SU-DHL-6 (cell line): ENCODE results near the gene RNASE9.

Source experiments
- EZH2phosphoT487 ChIP-seq: fragments of 200-600 bp; sonication (generic), shearing (Covaris generic); conservative IDR thresholded peaks from 2 replicates; pipeline ENCODE4 v1.6.1; 2018; ENCODE audit warnings: mild to moderate bottlenecking, antibody characterized with exemption, low read length, moderate library complexity, mixed read lengths
- TF ChIP-seq, protein P1 (sequence below): fragments of 200-600 bp; sonication (generic); IDR thresholded peaks from one replicate; pipeline ENCODE4 v1.5.1; 2017; ENCODE audit warnings: antibody characterized with exemption, mild to moderate bottlenecking, low read length, moderate library complexity; ENCODE audit not compliant: insufficient read depth, poor library complexity, severe bottlenecking

GRCh38 chr14:20587489-20588154 lies 26.8 kb upstream of the RNASE9 start, which contains the start of gene RNASE11:
- TF ChIP-seq, protein P1, sequence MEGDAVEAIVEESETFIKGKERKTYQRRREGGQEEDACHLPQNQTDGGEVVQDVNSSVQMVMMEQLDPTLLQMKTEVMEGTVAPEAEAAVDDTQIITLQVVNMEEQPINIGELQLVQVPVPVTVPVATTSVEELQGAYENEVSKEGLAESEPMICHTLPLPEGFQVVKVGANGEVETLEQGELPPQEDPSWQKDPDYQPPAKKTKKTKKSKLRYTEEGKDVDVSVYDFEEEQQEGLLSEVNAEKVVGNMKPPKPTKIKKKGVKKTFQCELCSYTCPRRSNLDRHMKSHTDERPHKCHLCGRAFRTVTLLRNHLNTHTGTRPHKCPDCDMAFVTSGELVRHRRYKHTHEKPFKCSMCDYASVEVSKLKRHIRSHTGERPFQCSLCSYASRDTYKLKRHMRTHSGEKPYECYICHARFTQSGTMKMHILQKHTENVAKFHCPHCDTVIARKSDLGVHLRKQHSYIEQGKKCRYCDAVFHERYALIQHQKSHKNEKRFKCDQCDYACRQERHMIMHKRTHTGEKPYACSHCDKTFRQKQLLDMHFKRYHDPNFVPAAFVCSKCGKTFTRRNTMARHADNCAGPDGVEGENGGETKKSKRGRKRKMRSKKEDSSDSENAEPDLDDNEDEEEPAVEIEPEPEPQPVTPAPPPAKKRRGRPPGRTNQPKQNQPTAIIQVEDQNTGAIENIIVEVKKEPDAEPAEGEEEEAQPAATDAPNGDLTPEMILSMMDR, result no peak
- TF ChIP-seq EZH2phosphoT487, result no peak
